Subcutaneous abdominal adipose tissue (tissue), 5 donors: Measurements from ENCODE around the gene NOD2.

Experiments
- H3K27ac ChIP-seq: one replicate; pipeline ENCODE4 v1.7.0; 2013; ENCODE audit warnings: low read depth, mild to moderate bottlenecking, inconsistent platforms, low read length, moderate library complexity
- H3K27me3 ChIP-seq, 5 donors: one replicate each; pipeline ENCODE4 v1.7.0; 2013; ENCODE audit warnings: low read length in 5 of 5, inconsistent platforms in 1 of 5; ENCODE audit not compliant: control insufficient read depth in 5 of 5, insufficient read depth in 4 of 5
- H3K36me3 ChIP-seq, 5 donors: one replicate each; pipeline ENCODE4 v1.7.0; 2013; ENCODE audit warnings: low read length in 5 of 5; ENCODE audit not compliant: control insufficient read depth in 5 of 5, insufficient read depth in 5 of 5
- H3K4me1 ChIP-seq, 5 donors: one replicate each; pipeline ENCODE4 v1.7.0; 2013; ENCODE audit warnings: low read length in 5 of 5, mild to moderate bottlenecking in 3 of 5, moderate library complexity in 1 of 5; ENCODE audit not compliant: control insufficient read depth in 5 of 5, insufficient read depth in 5 of 5
- H3K4me3 ChIP-seq, 5 donors: one replicate each; pipeline ENCODE4 v1.7.0; 2013; ENCODE audit warnings: low read length in 5 of 5, low read depth in 1 of 5
- H3K9ac ChIP-seq, 5 donors: one replicate each; pipeline ENCODE4 v1.7.0; 2013; ENCODE audit warnings: low read length in 5 of 5, mild to moderate bottlenecking in 4 of 5, moderate library complexity in 3 of 5
- H3K9me3 ChIP-seq, 5 donors: one replicate each; pipeline ENCODE4 v1.7.0; 2013; ENCODE audit warnings: low read length in 5 of 5; ENCODE audit not compliant: control insufficient read depth in 5 of 5
- donor health status: healthy.
- donor health status: healthy.
- donor health status: healthy.
- donor health status: healthy.
- donor health status: healthy.

The NOD2 gene

DNA sequence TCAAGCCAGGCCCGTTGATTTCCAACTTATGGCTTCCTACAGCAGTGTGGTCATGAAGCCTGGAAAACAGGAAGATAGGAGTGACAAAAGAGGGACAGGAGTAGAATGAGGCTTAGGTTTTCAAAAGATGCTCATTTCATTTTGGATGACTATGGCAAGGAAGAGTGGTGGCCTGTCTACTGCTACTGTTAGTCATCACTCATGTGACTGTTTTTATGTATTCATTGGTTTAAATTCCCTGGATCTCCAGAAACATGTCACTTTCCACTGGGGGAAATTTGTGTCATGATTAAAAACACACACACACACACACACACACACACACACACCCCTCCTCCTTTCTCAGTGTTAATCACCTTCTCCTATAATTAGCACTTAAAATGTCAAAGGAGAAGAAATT lies 47.3 kb downstream of the NOD2 start:
- peak overlapping the region in 1 of 5 donors; percentile 83 for H3K4me3 ChIP-seq
- H3K9ac ChIP-seq, result no peak overlapping the region
- no peaks in the 10 kb centered on the region for H3K9me3 ChIP-seq
- no peaks in the 10 kb centered on the region for H3K27me3 ChIP-seq
- peaks cover 0 to 25% (median 15%) of the 10 kb centered on the region in 5 donors for H3K4me1 ChIP-seq
- peak overlapping the region; percentile 70 for H3K27ac ChIP-seq
- peaks cover 0 to 9% (median 4%) of the 10 kb centered on the region in 5 donors for H3K36me3 ChIP-seq

DNA sequence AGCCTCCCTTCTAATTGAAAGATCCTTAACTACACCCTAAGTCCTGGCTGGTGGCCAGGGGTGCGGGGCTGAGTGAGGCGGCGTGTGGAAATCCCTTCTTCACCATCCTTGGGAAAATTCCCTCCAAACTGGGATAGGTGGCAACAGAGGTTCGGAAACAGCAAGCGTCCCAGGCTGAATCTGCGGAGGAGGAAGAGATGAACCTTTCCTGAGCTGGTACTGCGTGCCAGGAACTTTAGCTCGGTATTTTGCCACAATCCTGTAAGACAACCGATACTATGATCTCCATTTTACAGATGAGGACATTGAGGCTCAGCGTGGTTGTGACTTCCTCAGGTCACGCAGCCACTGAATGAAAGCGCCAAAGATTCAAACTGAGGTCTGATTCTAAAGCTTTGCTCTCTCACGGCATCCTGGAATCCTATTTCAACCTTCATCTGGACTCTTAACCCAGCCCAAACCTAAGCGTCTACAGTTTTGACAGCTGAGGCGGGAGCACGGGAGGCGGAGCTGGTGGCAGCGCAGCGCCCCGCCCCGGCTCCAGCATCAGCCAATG lies 47.9 kb downstream of the NOD2 start:
- H3K27ac ChIP-seq, result peak overlapping the region; percentile 70
- H3K36me3 ChIP-seq, result peaks cover 0 to 9% (median 4%) of the 10 kb centered on the region in 5 donors
- peak overlapping the region; percentile 40 to 83 (median 62) for H3K4me3 ChIP-seq
- no peaks in the 10 kb centered on the region for H3K9me3 ChIP-seq
- H3K4me1 ChIP-seq, result peaks cover 0 to 25% (median 15%) of the 10 kb centered on the region in 5 donors
- no peaks in the 10 kb centered on the region for H3K27me3 ChIP-seq
- H3K9ac ChIP-seq, result peak overlapping the region in 4 of 5 donors; percentile 6 to 63 (median 40)

DNA sequence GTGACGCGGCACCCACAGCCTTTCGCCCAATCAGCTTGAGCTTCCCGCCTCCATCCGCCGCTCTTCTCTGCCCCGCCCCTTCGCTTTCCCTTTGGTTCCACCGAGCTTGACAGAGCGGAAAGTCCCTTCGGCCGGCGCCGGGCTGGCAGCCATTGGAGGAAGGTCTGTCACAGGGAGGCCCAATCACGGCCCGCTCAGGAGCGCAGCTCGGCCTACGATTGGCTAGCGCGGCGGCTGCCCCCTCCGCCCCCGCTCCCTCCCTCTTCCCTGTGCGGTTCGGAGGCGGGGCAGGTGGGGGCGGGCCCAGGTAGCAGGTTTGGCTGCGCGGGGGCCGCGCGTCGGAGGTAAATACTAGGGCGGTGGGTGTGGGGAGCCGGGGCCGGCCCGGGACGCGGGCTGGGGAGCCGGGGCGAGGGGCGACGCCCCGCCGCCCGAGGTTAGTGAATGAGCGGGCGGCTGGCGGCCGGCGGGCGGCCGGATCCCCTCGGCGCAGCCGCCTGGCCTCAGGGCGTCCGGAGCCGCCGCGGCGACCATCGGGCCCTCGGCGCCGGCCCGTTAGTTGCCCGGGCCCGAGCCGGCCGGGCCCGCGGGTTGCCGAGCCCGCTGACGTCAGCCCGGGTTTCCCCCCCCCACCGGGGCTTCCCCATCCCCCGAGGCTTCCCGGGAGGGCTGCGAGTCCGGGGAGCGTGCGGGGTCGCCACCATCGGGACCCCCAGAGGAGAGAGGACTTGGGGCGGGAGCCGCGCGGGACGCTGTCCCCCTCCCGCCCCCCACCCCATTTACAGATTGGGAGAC lies 48.6 kb downstream of the NOD2 start, which contains the start of gene CYLD:
Gene CYLD (plus strand): TSS at position 306 of the 795 bp plus-strand sequence. CDS start 7,613 bp downstream, outside the sequence.
- H3K4me1 ChIP-seq, result peaks cover 0 to 25% (median 15%) of the 10 kb centered on the region in 5 donors

DNA sequence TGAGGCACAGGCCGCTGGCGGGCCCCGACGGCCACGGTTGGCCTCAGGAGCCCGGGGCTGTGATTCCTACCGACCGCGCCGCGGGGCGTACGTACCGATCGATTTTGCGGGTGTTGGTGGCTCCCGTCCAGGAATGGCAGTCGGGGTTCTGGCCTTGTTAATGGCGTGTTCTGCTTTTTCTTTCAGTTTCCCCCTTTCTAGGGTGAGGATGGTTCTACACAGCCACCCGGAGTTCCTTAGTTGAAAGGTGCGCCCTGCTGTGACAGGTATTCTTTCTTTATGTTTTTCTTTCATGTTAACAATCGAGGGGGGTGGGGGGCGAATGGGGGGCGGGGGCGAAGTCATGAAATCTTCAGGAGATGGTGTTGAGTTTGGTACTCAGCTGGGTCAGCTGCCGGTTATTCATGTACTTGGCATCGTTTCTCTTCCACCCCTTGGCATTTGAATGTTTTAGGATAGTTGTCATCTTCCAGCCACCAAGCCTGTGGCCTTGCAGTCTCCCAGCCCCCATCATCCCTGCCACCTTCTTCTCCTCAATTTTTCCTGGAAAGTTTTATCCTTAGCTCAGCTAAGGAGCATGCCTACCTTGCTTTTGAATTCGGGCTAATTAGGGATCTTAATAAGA lies 49.3 kb downstream of the NOD2 start:
- peaks cover 0 to 9% (median 8%) of the 10 kb centered on the region in 5 donors for H3K36me3 ChIP-seq
- H3K4me1 ChIP-seq, result peaks cover 0 to 26% (median 15%) of the 10 kb centered on the region in 5 donors
- H3K9ac ChIP-seq, result peak overlapping the region; percentile 7 to 93 (median 89)
- no peaks in the 10 kb centered on the region for H3K27me3 ChIP-seq
- no peaks in the 10 kb centered on the region for H3K9me3 ChIP-seq
- H3K4me3 ChIP-seq, result peak overlapping the region; percentile 71 to 82 (median 78)
- peak overlapping the region; percentile 89 for H3K27ac ChIP-seq

More for the DNA sequence above, 48.6 kb downstream of the NOD2 start, which contains the start of gene CYLD:
- Histone ChIP-seq H3K9me3 (no peaks in the 10 kb centered on the region), H3K9ac (peak within 1 kb of the TSS; percentile 7 to 93 (median 89)), H3K27me3 (no peaks in the 10 kb centered on the region), H3K27ac (peak within 1 kb of the TSS; percentile 89), H3K36me3 (peaks cover 0 to 9% (median 5%) of the 10 kb centered on the region in 5 donors), H3K4me3 (peak within 1 kb of the TSS; percentile 78 to 83 (median 82))

DNA sequence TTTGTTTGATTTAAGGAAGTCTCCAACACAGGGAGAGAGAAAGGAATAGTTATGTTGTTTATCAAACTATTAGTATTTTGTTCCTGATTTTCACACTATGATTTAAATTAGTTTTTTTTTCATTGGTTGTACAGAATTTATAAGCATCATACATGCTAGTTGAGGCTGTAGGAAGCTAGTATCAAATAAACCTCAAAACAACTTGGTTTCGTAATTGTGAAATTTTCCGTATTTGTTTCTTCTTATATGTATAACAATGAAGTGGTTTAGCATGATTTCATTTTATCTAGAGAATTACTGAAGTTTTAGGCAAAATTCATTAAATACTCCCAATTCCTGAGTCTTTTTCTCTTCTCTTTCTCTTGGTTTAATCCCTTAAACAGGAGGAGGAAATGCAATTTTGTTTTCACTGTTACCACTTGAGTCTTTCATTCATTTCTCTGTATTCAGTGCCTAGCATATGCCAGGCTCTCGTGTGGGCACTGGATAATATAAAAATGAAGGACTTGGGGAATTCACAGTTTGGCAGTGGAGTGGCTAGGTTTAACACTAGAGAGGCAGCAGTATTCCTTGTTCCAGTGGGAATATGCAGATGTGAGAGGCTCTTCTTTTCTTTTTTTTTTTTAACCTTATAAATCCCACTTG lies 50.3 kb downstream of the NOD2 start:
- peaks cover 0 to 9% (median 8%) of the 10 kb centered on the region in 5 donors for H3K36me3 ChIP-seq
- H3K4me1 ChIP-seq, result peaks cover 0 to 27% (median 15%) of the 10 kb centered on the region in 5 donors
- no peak overlapping the region for H3K4me3 ChIP-seq
- peak overlapping the region; percentile 73 for H3K27ac ChIP-seq
- no peaks in the 10 kb centered on the region for H3K9me3 ChIP-seq
- no peaks in the 10 kb centered on the region for H3K27me3 ChIP-seq
- peak overlapping the region in 3 of 5 donors; percentile 4 to 46 (median 30) for H3K9ac ChIP-seq

GRCh38 chr16:50744881-50745280 lies 51.5 kb downstream of the NOD2 start:
- H3K4me1 ChIP-seq, result peaks cover 0 to 27% (median 15%) of the 10 kb centered on the region in 5 donors
- H3K9me3 ChIP-seq, result no peaks in the 10 kb centered on the region
- no peaks in the 10 kb centered on the region for H3K27me3 ChIP-seq
- H3K9ac ChIP-seq, result peak overlapping the region in 2 of 5 donors; percentile 3 to 7
- H3K27ac ChIP-seq, result no peak overlapping the region
- H3K36me3 ChIP-seq, result peaks cover 0 to 14% (median 12%) of the 10 kb centered on the region in 5 donors
- no peak overlapping the region for H3K4me3 ChIP-seq

GRCh38 chr16:50745940-50746339 lies 52.5 kb downstream of the NOD2 start:
- no peak overlapping the region for H3K9ac ChIP-seq
- peaks cover 0 to 18% (median 14%) of the 10 kb centered on the region in 5 donors for H3K36me3 ChIP-seq
- peaks cover 0 to 26% (median 15%) of the 10 kb centered on the region in 5 donors for H3K4me1 ChIP-seq
- H3K27me3 ChIP-seq, result no peaks in the 10 kb centered on the region
- H3K9me3 ChIP-seq, result no peaks in the 10 kb centered on the region
- no peak overlapping the region for H3K4me3 ChIP-seq
- no peak overlapping the region for H3K27ac ChIP-seq

DNA sequence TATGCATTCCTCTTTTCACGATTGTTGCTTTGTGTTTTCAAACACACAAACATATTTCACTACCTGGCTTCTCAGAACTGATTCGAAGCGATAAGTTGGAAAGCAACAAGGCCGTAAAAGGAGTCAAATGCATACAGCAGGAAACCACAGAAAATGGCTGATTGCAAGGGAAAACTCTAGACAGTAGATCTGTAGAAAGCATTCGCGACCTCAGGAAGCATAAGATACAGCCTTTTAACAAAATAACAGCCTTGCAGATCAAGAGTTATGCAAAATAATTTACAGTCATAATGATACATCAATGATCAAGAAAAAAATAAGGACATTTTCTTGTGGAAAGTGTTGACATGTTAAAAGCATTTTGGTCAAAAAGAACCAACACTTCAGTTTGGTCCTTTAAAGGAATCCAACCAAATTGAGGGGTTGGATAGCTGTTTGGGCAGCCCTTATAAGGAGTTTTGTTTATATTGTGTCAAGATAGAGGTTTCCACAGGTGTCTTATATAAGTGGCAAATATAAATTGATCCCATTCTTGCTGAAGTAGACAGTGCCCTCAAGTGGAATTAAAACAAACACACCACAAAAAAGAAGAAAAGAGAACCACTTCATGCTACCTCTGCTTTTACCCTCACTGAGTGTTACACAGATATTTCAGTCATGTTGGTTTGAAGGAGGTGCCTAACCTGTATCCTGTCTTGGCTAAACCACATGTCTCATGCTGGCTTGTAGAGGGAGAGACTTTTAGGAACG lies 54.0 kb downstream of the NOD2 start:
- no peak overlapping the region for H3K4me3 ChIP-seq
- no peak overlapping the region for H3K9ac ChIP-seq
- H3K9me3 ChIP-seq, result no peaks in the 10 kb centered on the region
- no peaks in the 10 kb centered on the region for H3K27me3 ChIP-seq
- H3K4me1 ChIP-seq, result peaks cover 0 to 20% (median 9%) of the 10 kb centered on the region in 5 donors
- no peak overlapping the region for H3K27ac ChIP-seq
- H3K36me3 ChIP-seq, result peaks cover under 1 to 20% (median 17%) of the 10 kb centered on the region in 5 donors

GRCh38 chr16:50751528-50751927 lies 58.1 kb downstream of the NOD2 start:
- Histone ChIP-seq H3K9me3 (no peaks in the 10 kb centered on the region), H3K27ac (no peak overlapping the region), H3K4me1 (peaks cover 0 to 6% (median 0%) of the 10 kb centered on the region in 5 donors), H3K9ac (no peak overlapping the region), H3K36me3 (peaks cover 18 to 42% (median 28%) of the 10 kb centered on the region in 5 donors), H3K27me3 (no peaks in the 10 kb centered on the region), H3K4me3 (no peak overlapping the region)
